Measurements from ENCODE around the gene LRRC52.

LRRC52 gene

DNA sequence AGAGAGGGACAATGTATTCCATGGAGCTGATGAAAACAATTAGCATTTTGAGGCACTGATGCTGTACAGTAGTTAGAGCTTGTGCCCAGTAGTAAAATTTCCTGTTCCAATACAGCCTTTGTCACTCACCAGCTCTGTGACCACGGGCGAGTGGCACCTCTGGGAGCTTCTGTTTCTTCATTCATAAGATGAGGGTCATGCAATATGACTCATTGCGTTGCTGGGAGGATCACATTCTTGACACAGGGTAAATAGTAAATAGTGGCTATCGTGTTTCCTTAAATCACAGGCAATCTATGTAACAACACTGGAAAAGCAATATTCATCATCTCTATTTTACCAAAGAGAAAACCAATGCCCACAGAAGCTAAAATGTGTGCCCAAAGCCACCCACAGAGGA, 4.5 kb upstream of the LRRC52 start:
- peak; percentile 52 for DNase-seq

DNA sequence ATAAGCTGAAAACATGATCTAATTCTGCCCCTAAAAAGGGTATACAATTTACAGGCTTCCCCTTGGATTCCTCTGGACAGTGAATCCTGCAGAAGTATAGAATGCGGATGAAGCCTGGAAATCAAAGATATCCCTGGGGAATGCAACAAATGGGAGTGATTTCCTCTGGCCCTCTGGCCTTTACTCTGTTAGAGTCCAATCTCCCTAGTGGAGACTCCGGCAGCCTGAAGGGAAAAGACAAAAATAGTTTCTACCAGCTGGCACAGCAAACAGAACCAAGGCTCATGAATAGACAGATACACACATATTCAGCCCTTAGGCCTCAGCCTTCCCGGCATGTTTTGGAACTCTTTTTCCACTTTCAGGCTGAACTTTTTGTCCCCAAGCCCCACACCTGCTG, 3.9 kb upstream of the LRRC52 start:
- no peak for DNase-seq

GRCh38 chr1:165542015-165542631, 1.7 kb upstream of the LRRC52 start:
- peak; percentile 25 for DNase-seq

DNA sequence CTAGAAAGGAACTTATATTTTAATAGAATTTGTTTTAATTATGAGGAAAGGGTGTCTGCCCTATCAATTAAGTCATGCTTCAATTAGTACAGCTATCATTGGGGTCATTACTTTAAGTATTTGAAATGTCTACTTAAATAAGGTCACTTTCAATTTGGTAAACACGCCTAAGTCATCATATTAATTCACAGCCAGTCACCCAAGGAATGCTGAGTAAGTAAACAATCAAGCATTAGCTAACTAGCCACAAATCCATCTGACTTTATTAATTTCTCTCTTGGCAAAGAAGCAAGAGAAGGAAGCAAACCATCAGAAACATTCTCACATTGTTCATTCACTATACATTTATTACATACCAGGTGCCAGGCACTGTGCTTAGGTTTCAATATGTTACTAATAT, 1.2 kb upstream of the LRRC52 start:
- no peak for DNase-seq

- DNase-seq = no peak
Measured at GRCh38 chr1:165544996-165545395, 1.2 kb downstream of the LRRC52 start.

DNA sequence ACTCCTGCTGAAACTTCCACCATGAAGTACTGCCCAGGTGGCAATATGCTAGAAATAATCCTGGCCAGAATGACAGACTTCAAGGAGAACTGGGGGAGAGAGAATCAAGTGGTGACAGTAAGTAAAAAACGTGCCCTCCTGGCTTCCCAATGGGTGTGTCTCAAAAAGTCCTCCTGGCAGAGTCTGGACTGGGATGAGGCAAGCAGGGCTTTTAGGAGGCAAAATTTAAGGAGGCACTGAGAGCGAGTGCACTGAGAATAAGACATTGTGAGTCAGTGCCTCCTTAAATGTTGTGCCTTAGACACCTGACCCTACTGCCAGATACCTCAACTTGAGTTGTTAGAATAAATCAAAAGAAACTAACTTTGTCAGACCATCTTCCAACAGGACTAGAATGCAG, 2.2 kb downstream of the LRRC52 start:
- no peak for DNase-seq

DNA sequence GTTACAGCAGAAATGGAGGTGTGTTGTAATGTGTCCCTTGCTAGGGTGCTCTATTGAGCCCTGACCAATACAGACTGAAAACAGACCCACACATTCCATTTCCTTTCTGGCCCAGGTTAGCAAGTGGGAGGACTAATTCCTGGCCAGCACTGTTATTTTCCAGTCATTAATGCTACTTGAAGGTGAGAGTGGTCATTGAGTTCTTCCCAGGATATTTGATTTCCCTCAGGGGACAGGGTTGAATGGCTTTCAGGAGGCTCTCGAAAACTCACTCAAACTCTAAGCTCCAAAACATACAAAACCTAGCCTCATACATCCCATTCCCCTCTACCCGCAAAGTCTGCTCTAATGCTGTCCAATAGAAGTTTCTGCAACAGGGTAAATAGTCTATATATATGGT, 6.2 kb downstream of the LRRC52 start:
- DNase-seq = peak; percentile 51

DNA sequence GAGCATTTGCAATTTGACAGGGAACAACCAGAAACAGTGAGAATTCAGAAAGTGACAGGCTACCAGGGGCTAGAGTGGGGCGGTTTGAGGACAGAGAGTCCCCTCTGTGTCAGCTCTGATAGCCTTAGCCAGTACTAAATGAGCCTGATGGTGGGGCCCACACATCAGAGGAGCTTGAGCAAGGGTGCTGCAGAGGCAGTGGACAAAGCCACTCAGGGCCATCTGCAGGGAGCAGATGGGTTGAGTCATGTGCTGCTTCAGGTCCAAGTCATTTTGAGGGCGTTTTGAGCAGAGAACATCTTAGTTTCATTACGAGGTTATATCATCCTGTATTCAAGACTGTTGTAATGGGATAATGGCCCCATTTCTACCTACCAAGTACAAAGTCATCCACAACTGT, 7.7 kb downstream of the LRRC52 start:
- DNase-seq = no peak

DNA sequence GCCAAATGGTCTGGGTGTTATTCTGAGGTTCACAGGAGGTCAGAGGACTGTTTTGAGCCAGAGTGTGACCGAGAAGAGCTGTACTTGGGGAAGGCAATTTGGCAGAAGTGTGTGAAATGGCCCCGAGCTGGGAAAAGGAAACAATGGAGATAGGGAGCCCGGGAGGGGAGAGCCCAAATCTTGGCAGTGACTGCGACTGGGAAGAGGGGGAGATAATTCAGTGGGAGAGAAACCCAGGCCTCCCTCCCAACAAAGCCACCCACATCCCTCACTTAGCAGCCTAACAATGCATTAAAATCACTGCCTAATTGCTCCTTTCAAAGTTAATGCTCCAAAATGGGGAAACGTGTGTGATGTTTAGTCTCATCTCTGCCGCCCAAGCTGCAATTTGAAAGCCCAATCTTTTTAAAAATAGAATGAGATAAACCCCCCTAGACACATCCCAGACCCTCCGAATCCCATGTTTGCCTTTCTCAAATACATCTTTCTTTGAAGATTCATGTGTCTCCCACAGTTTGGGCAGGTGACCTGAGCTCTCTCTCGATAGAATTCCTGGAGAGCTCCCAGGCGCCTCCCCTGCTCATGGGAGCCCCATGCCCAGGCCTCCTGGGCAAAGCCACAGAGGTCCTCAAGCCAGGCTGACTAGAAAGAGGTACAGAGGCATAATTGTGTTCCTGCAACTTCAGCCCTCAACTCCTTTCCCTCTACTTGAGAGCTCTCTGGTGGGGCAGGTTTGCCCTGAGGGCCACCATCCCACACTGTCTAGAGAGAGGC, 17.3 kb downstream of the LRRC52 start:
- no peak for DNase-seq

GRCh38 chr1:165562571-165562970, 18.8 kb downstream of the LRRC52 start:
- no peak for DNase-seq

- no peak for DNase-seq
Measured at GRCh38 chr1:165563551-165563950, 19.8 kb downstream of the LRRC52 start.

- peak; percentile 40 for DNase-seq
Measured at GRCh38 chr1:165564561-165564960, 20.8 kb downstream of the LRRC52 start.

GRCh38 chr1:165565751-165566490, 22.1 kb downstream of the LRRC52 start:
- DNase-seq = no peak

DNA sequence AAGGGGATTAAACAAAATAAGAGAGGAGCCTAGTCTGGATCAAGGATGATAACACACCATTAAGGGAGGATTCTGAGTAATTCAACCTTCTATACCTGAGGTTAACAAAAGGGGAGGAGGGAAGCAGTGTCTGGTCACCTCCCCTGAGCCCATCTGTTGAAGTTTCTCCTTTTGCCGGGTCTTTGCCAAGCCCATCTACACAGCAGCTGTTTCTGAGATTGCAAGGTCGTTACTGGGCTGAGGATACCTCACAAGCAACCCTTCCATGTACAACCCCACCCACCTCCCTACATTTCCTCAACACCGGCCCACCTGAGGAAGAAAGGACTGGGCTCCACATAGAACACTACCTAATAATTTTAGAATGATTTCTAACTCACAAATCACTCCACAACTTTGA, 26.3 kb downstream of the LRRC52 start:
- no peak for DNase-seq

- DNase-seq = no peak
Measured at GRCh38 chr1:165573787-165574186, 30.0 kb downstream of the LRRC52 start.

GRCh38 chr1:165574295-165574694, 30.5 kb downstream of the LRRC52 start:
- DNase-seq = no peak

DNA sequence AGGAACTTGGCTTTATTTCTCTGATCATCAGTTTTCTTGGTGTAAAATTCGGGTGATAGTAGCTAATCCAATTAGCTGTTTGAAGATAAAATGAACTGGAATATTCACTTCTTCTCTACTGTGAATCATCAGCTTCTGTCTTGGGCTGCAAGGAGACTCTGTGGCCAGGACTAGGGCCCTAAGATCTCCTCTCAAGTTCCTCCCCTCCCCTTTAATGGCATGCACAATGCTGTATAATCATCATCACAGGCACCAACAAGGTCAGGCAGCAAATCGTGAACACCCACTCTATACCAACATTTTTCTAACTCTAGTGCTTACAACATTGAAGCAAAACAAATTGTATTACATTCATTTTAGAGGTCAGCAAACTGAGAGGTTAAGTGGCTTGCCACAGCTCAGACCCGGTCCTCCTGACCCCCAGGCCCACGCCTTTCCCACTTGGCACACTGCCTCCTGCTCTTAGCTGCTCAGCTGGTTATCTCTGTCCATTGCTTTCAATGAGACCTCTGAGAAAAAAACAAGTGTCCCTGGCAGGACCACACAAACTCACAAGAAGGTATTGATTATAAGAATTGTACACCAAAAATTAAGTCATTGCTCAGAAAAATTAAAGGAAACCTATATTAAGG, 31.8 kb downstream of the LRRC52 start:
- no peak for DNase-seq

DNA sequence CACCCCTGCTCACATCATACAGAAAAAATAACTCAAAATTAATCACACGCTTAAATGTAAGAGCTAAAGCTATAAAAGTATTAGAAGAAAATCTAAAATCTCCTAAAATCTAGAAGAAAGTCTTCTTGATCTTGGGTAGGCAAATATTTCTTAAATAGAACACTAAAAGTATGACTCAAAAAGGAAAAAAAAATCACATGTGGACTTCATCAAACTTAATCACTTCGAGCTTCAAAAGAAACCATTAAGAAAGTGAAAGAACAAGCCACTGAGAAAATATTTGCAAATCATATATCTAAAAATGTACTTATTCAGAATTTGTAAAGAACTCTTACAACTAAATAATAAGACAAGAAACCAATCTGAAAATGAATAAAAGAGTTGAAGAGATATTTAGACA, 32.7 kb downstream of the LRRC52 start:
- DNase-seq = no peak

DNA sequence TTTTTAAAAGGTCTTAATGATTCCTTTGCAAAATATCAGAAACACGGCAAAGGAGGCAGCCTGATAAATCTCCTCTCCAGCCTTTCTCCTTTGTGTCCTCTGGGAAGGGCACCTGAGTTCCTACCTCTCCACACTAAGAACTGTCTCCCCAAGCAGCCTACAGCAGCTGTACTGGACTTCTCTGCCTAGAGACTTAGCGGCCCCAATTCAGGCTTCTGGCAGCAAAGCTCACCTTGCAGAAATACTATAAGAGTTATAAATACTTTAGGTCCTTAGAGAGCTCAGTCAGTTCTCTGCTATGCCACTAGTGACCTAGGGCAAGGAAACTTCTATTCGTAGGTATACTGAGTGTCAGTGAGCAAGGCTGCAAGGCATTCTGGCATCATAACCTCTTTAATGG, 33.9 kb downstream of the LRRC52 start:
- no peak for DNase-seq

- no peak for DNase-seq
Measured at GRCh38 chr1:165580931-165581871, 37.4 kb downstream of the LRRC52 start.

- no peak for DNase-seq
Measured at GRCh38 chr1:165581926-165582325, 38.1 kb downstream of the LRRC52 start.

GRCh38 chr1:165586398-165586797, 42.6 kb downstream of the LRRC52 start:
- no peak for DNase-seq
